ENCODE data around the gene CD164L2.
A peak's percentile ranks its signal among the peaks of the same experiment; 100 is the strongest.

Gene CD164L2

GRCh38 chr1:27427816-27428315 is 44.7 kb upstream of the CD164L2 start:
- peak overlapping the region; percentile 77 to 94 (median 89) for H3K27ac Mint-ChIP-seq
- no peaks in the 10 kb centered on the region for H3K9me3 Mint-ChIP-seq
- H3K4me1 Mint-ChIP-seq = peaks cover 62% of the 10 kb centered on the region
- H3K36me3 Mint-ChIP-seq (ENCODE audit: low read depth) = peaks cover 24% of the 10 kb centered on the region
- TF ChIP-seq, protein P1, sequence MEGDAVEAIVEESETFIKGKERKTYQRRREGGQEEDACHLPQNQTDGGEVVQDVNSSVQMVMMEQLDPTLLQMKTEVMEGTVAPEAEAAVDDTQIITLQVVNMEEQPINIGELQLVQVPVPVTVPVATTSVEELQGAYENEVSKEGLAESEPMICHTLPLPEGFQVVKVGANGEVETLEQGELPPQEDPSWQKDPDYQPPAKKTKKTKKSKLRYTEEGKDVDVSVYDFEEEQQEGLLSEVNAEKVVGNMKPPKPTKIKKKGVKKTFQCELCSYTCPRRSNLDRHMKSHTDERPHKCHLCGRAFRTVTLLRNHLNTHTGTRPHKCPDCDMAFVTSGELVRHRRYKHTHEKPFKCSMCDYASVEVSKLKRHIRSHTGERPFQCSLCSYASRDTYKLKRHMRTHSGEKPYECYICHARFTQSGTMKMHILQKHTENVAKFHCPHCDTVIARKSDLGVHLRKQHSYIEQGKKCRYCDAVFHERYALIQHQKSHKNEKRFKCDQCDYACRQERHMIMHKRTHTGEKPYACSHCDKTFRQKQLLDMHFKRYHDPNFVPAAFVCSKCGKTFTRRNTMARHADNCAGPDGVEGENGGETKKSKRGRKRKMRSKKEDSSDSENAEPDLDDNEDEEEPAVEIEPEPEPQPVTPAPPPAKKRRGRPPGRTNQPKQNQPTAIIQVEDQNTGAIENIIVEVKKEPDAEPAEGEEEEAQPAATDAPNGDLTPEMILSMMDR (IDR thresholded peaks at IDR 0.05; ENCODE audit: unreplicated experiment in 3 of 3) = no peak
- H3K27me3 Mint-ChIP-seq (ENCODE audit: low read depth) = no peaks in the 10 kb centered on the region
- peak overlapping the region in 2 of 3 experiments; percentile 37 to 49 for H3K4me3 Mint-ChIP-seq

DNA sequence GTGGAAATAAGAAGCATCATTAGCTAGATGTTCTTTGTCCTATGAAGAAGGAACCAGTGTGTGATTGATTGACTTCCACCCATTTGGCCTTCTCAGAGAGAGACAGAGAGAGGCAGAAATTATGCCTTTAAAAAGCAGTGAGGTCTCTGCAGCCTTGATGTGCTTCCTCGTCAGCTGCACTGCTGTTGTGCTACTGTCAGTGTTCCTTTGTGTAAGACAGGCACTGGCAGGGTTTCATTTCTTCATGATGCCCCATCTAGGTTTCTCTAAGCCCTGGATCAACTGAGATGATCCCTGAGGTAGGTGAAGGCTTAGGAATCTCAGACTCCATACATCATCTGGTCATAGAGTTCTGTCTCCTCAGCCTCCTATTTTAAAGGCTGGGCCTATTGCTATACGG is 44.2 kb upstream of the CD164L2 start:
- Mint-ChIP-seq H3K36me3 (ENCODE audit: low read depth) (peaks cover 24% of the 10 kb centered on the region), H3K27me3 (ENCODE audit: low read depth) (no peaks in the 10 kb centered on the region), H3K4me1 (peaks cover 62% of the 10 kb centered on the region), H3K27ac (peak overlapping the region; percentile 77 to 94 (median 89)), H3K4me3 (peak overlapping the region in 1 of 3 experiments; percentile 61), H3K9me3 (no peaks in the 10 kb centered on the region)
- TF ChIP-seq, protein P1 (IDR thresholded peaks at IDR 0.05; ENCODE audit: unreplicated experiment in 3 of 3) = no peak

GRCh38 chr1:27423709-27424108 is 40.6 kb upstream of the CD164L2 start:
- TF ChIP-seq, protein P1 (IDR thresholded peaks at IDR 0.05; ENCODE audit: unreplicated experiment in 3 of 3) = no peak
- H3K9me3 Mint-ChIP-seq = no peaks in the 10 kb centered on the region
- no peak overlapping the region for H3K4me3 Mint-ChIP-seq
- no peaks in the 10 kb centered on the region for H3K27me3 Mint-ChIP-seq (ENCODE audit: low read depth)
- H3K36me3 Mint-ChIP-seq (ENCODE audit: low read depth) = peaks cover 24% of the 10 kb centered on the region
- peaks cover 52% of the 10 kb centered on the region for H3K4me1 Mint-ChIP-seq
- peak overlapping the region; percentile 73 to 79 (median 75) for H3K27ac Mint-ChIP-seq

DNA sequence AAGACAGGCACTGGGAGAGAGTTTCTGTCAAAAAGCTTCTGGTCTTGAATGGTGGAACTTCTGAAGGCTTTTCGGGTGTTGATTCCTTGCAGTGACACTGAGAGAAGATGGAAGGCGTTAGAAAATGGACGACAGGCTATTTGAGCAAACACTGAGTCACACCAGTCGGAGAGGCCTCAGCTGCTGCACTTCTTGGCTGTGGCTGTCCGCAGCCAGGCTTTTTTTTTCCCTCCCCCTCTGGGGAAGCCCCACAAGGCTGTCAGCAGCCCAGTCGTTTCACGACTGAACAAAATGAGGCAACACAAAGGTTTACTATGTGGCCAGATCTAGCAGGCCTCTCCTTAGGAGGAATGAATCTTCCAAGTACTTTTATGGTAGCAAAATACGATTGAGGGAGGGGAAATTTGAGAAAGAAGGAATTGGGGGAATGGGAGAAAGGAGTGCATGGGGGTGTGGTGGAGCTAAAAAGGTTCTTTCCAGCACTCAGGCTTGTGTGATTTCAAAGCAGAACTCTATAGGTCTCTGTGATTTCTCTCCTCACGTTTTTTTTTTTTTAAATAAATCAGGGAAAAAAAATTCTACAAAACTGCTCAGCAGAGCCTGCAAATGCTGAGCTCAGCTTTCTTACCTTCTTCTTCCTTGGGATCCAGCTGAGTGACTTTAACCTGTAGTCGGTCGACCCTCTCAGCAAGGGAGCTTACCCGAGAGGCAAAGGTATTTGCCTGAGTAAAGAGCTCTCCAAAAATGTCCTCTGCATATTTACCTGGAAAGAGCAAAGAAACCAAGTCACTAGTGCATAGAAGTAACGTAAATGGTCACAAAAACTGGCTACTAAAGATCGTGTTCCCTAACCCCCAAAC is 35.4 kb upstream of the CD164L2 start:
- Mint-ChIP-seq H3K27me3 (ENCODE audit: low read depth) (no peaks in the 10 kb centered on the region), H3K36me3 (ENCODE audit: low read depth) (peaks cover 40% of the 10 kb centered on the region), H3K4me1 (peaks cover 52% of the 10 kb centered on the region), H3K27ac (peak overlapping the region; percentile 97 to 99 (median 98)), H3K4me3 (peak overlapping the region in 2 of 3 experiments; percentile 17 to 38), H3K9me3 (no peaks in the 10 kb centered on the region)
- TF ChIP-seq, protein P1 (IDR thresholded peaks at IDR 0.05; ENCODE audit: unreplicated experiment in 3 of 3) = no peak

DNA sequence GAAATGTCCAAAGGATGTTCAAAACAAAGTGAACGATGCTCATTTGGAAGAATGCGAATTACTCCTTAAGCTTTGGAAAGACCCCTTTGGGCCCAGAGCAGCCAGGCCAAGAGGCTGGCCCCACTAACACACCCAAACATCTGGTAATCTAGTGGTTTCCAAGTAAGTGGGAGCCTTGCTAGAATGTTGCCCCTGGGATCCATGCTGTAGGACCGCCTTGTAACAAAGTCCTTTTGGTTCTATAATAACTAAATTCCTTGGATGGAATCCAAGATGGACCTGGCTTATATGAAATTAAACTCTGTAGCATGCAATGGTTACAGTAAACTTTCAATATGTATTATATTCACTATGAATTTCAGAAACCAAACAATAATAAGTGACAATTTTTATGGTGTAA is 34.6 kb upstream of the CD164L2 start:
- TF ChIP-seq, protein P1 (IDR thresholded peaks at IDR 0.05; ENCODE audit: unreplicated experiment in 3 of 3) = no peak

More for the DNA sequence above, 34.6 kb upstream of the CD164L2 start:
- H3K36me3 Mint-ChIP-seq (ENCODE audit: low read depth) = peaks cover 49% of the 10 kb centered on the region
- H3K9me3 Mint-ChIP-seq = no peaks in the 10 kb centered on the region
- no peaks in the 10 kb centered on the region for H3K27me3 Mint-ChIP-seq (ENCODE audit: low read depth)
- no peak overlapping the region for H3K4me3 Mint-ChIP-seq
- H3K4me1 Mint-ChIP-seq = peaks cover 50% of the 10 kb centered on the region
- peak overlapping the region; percentile 97 to 99 (median 98) for H3K27ac Mint-ChIP-seq
